ENCODE data around the gene INPP4A. TPM values are rescaled to one million over a fixed set of nuclear protein-coding genes. Genes with fewer than 3 reads are reported as not detected.

The INPP4A gene
- 10 to 100 TPM in 2 of 4 donors, 1 to 10 TPM in 2; 7.4 to 17.9 (median 9.4) TPM for total RNA-seq

DNA sequence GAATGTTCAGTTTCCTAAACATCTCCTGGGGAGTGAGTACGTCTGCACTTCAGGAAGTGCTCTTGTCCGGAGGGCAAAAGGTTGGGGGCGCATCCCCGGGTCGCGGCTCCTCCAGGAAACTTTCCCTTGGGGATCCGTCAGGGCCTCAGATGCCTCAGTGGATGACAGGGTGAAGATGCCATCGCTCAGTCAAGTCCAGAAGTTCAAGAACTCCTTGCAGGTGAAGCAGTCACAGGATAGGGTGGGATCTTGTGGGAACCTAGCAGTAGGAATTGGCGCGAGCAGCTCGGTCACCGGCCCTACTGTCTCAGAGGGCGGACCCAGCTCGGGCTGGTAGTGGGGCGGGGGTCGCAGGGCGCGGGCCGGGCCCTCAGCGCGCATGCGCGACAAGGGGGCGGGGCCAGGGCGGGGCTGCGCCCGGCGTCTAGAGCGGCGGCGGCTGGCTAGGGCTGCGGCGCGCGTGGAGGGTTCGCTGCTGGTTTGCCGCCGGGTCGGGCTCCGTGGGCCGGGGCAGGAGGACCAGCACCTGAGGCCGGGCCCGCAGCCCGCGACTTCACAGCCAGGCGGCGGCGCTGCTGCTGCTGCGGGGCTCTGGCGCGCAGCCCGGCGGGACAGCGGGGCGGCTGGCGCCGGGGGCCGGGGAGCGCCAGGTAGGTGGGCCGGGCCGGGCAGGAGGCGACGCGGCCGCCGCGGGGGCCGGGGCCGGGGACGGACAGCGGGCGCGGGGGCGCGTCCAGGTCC is at the start of gene INPP4A:
Gene INPP4A, plus strand, starts transcription at position 423 of the 741 bp plus-strand sequence. CDS start 75,191 bp downstream, outside the sequence.
- Histone ChIP-seq H3K27me3 (no peaks in the 10 kb centered on the region), H3K27ac (peak within 1 kb of the TSS; percentile 76 to 93 (median 82)), H3K9me3 (no peaks in the 10 kb centered on the region), H3K4me3 (peak within 1 kb of the TSS; percentile 66 to 96 (median 81)), H3K36me3 (no peaks in the 10 kb centered on the region), H3K4me1 (peaks cover 5 to 35% (median 12%) of the 10 kb centered on the region in 3 donors)
- no peak for DNase-seq
- TF ChIP-seq, protein P1, sequence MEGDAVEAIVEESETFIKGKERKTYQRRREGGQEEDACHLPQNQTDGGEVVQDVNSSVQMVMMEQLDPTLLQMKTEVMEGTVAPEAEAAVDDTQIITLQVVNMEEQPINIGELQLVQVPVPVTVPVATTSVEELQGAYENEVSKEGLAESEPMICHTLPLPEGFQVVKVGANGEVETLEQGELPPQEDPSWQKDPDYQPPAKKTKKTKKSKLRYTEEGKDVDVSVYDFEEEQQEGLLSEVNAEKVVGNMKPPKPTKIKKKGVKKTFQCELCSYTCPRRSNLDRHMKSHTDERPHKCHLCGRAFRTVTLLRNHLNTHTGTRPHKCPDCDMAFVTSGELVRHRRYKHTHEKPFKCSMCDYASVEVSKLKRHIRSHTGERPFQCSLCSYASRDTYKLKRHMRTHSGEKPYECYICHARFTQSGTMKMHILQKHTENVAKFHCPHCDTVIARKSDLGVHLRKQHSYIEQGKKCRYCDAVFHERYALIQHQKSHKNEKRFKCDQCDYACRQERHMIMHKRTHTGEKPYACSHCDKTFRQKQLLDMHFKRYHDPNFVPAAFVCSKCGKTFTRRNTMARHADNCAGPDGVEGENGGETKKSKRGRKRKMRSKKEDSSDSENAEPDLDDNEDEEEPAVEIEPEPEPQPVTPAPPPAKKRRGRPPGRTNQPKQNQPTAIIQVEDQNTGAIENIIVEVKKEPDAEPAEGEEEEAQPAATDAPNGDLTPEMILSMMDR (IDR thresholded peaks at IDR 0.05): peak in 3 of 6 experiments; percentile 14 to 26 (median 22)
- peak in 1 of 4 donors; percentile 78 for TF ChIP-seq POLR2A (IDR thresholded peaks at IDR 0.05)
- WGBS, 2 donors: 0 to 2% methylated on average over 7 of the region's 75 CpGs
- intact Hi-C loops (cut with DNase I): no loop called here

GRCh38 chr2:98395977-98396376 is 48.7 kb upstream of the INPP4A start:
- Histone ChIP-seq H3K36me3 (no peaks in the 10 kb centered on the region), H3K9me3 (no peaks in the 10 kb centered on the region), H3K27me3 (peaks cover 0 to 16% (median 0%) of the 10 kb centered on the region in 4 donors), H3K4me3 (no peak overlapping the region), H3K27ac (no peak overlapping the region), H3K4me1 (no peaks in the 10 kb centered on the region)
- no peak for DNase-seq
- no peak for TF ChIP-seq POLR2A (IDR thresholded peaks at IDR 0.05)
- TF ChIP-seq, protein P1 (IDR thresholded peaks at IDR 0.05): no peak
- intact Hi-C loops (cut with DNase I): no loop called here
- WGBS, 2 donors: 84 to 89% methylated on average over 6 of the region's 6 CpGs

- no peak overlapping the region for H3K4me3 ChIP-seq
- WGBS, 2 donors: 91 to 92% methylated on average over 12 to 23 of the region's 23 CpGs
- TF ChIP-seq, protein P1 (IDR thresholded peaks at IDR 0.05): no peak
- TF ChIP-seq POLR2A (IDR thresholded peaks at IDR 0.05): no peak
- H3K9me3 ChIP-seq: no peaks in the 10 kb centered on the region
- intact Hi-C loops (cut with DNase I): no loop called here
- H3K27me3 ChIP-seq: peaks cover 0 to 16% (median 0%) of the 10 kb centered on the region in 4 donors
- H3K4me1 ChIP-seq: no peaks in the 10 kb centered on the region
- H3K36me3 ChIP-seq: no peaks in the 10 kb centered on the region
- no peak for DNase-seq
- H3K27ac ChIP-seq: no peak overlapping the region
Observed at GRCh38 chr2:98396745-98397355, 47.8 kb upstream of the INPP4A start.

- intact Hi-C loops (cut with DNase I): no loop called here
- Histone ChIP-seq H3K36me3 (no peaks in the 10 kb centered on the region), H3K9me3 (no peaks in the 10 kb centered on the region), H3K4me1 (no peaks in the 10 kb centered on the region), H3K4me3 (no peak overlapping the region), H3K27me3 (peaks cover 0 to 22% (median 0%) of the 10 kb centered on the region in 4 donors), H3K27ac (no peak overlapping the region)
- TF ChIP-seq POLR2A (IDR thresholded peaks at IDR 0.05): no peak
- TF ChIP-seq, protein P1 (IDR thresholded peaks at IDR 0.05): no peak
- DNase-seq: no peak
- WGBS, 2 donors: 50% methylated on average over 4 of the region's 4 CpGs
Observed at GRCh38 chr2:98399140-98399539, 45.5 kb upstream of the INPP4A start.

DNA sequence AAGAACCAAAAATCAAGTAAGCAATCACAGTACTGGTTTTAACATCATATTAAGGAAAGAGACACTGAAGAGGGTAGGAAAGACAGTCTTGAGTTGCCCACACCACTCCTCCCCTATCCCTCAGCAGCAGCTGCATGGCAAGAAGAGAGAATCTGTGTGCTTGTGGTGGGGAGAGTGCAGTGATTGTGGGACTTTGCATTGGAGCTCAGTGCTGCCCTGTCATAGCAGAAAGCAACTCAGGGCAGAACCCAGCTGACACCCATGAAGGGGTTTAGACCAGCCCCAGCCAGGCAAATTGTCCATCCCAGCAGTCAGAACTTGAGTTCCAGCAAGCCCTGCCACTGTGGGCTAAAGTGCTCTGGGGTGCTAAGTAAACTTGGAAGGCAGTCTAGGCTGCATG is 40.8 kb upstream of the INPP4A start:
- no peak overlapping the region for H3K27ac ChIP-seq
- H3K27me3 ChIP-seq: peaks cover 0 to 6% (median 0%) of the 10 kb centered on the region in 4 donors
- intact Hi-C loops (cut with DNase I): no loop called here
- no peak for TF ChIP-seq POLR2A (IDR thresholded peaks at IDR 0.05)
- TF ChIP-seq, protein P1 (IDR thresholded peaks at IDR 0.05): no peak
- no peak for DNase-seq
- no peaks in the 10 kb centered on the region for H3K36me3 ChIP-seq
- no peaks in the 10 kb centered on the region for H3K9me3 ChIP-seq
- H3K4me3 ChIP-seq: no peak overlapping the region
- no peaks in the 10 kb centered on the region for H3K4me1 ChIP-seq

Measured in esophagus squamous epithelium (tissue), 5 donors.